Sigmoid colon (tissue), 4 donors: ENCODE results near the gene CCDC149.

ENCODE experiments used
- CTCF ChIP-seq, 4 experiments: fragments of 450-650 bp in 3 of 4; fragments of 200-600 bp in 1 of 4; IDR thresholded peaks; one replicate each; pipeline ENCODE4 v1.5.1; 2016 to 2019; ENCODE audit warnings: antibody characterized with exemption in 4 of 4, mild to moderate bottlenecking in 3 of 4, moderate library complexity in 2 of 4
- EP300 ChIP-seq, 4 donors: sonication (generic); formaldehyde crosslinking; IDR thresholded peaks; one replicate each; pipeline ENCODE4 v1.6.1; 2017; ENCODE audit warnings: antibody characterized with exemption in 4 of 4
- POLR2A ChIP-seq, 2 donors: fragments of 450-650 bp; IDR thresholded peaks; one replicate each; pipeline ENCODE4 v1.6.1; 2016; ENCODE audit warnings: antibody characterized with exemption in 2 of 2, mild to moderate bottlenecking in 2 of 2, moderate library complexity in 2 of 2
- POLR2AphosphoS5 ChIP-seq, 4 donors: sonication (generic); formaldehyde crosslinking; IDR thresholded peaks; one replicate each; pipeline ENCODE4 v1.6.1; 2017; ENCODE audit warnings: antibody characterized with exemption in 4 of 4

DNA sequence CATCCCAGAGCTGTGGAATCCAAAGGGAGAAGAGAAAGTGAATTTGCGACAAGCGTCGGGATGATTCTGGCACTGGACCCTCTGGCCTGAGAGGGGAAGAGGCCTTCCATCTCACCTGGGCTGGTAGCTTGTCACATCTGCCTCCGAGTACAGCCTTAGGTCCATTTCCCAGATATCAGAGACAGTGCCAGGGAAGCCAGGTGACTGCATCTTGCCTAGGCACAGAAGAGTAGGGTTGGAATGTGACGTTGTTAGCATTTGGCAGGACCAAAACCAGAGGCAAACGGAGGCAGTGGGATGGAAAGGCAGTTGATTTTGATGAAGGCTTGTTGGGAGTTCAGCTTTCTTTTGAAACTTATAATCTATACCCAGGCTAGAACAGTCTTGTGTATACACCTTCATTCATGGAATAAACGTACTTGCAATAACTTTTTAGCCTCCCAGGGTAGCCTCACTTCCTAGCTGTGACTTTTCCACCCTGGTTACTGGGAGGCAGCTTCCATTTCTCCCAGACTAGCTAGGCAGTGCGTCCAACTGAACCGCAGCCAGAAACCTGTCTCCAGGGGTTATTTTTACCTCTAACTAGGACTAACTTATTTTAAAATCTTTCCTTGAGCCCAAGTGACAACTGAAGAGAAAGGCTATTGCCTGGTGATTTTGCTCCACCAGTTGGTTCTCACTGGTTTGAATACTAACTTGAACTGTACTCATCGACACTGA is 111.5 kb downstream of the CCDC149 start:
- TF ChIP-seq POLR2AphosphoS5 (IDR thresholded peaks at IDR 0.05), result no peak
- TF ChIP-seq CTCF (IDR thresholded peaks at IDR 0.05), result no peak
- no peak for TF ChIP-seq POLR2A (IDR thresholded peaks at IDR 0.05)
- TF ChIP-seq EP300 (IDR thresholded peaks at IDR 0.05), result no peak
